HG02981 (cell line): ENCODE measurements around the gene CASP10.

Experiments
- ATAC-seq: cut with Tn5 transposase; IDR thresholded peaks from one replicate; pipeline ENCODE4 v1.9.1; 2021; ENCODE audit warnings: mild to moderate bottlenecking, moderate library complexity; ENCODE audit not compliant: unreplicated experiment

The CASP10 gene

DNA sequence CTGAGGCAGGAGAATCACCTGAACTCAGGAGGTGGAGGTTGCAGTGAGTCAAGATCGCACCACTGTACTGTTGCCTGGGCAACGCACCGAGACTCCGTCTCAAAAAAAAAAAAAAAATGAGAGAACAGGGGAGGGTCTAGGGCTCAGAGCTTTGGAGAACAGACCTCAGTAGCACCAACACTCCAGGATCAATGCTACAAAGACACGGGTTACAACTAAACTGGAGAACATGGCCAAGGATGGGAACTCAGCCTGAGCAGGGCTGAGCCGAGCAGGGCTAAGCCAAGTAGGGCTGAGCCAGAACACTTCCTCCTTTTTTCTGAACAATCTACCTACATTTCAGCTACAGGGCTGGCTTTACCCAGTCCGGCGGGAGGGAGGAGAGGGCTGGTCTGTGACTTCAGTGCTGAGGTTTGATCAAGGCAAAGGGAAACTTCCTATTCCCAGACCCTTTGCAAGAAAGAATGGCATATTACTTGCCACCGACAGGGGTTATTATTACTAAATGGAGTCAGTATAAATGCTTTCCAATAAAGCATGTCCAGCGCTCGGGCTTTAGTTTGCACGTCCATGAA lies 74.5 kb downstream of the CASP10 start:
- peak; percentile 38 for ATAC-seq

DNA sequence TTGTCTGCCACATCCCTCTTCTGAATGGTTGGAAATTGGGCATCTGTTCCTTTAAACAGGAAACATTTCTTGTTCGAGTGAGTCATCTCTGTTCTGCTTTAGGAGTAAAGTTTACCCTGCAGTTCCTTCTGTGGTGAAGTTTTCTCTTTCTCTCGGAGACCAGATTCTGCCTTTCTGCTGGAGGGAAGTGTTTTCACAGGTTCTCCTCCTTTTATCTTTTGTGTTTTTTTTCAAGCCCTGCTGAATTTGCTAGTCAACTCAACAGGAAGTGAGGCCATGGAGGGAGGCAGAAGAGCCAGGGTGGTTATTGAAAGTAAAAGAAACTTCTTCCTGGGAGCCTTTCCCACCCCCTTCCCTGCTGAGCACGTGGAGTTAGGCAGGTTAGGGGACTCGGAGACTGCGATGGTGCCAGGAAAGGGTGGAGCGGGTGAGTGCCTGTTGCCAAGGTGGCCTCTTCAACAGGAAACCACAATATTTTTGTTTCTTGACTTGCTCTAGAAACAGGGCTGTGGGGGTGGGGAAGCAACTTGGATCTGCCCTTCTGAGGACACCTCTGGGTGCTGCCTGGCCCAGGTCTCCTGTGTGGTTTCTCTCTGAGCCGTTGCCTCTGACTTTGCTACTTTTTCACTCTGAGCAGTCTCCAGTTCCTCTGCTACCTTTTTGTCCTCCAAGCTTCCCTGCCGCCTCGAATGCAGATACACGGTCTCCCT lies 75.2 kb downstream of the CASP10 start:
- ATAC-seq: peak; percentile 62

DNA sequence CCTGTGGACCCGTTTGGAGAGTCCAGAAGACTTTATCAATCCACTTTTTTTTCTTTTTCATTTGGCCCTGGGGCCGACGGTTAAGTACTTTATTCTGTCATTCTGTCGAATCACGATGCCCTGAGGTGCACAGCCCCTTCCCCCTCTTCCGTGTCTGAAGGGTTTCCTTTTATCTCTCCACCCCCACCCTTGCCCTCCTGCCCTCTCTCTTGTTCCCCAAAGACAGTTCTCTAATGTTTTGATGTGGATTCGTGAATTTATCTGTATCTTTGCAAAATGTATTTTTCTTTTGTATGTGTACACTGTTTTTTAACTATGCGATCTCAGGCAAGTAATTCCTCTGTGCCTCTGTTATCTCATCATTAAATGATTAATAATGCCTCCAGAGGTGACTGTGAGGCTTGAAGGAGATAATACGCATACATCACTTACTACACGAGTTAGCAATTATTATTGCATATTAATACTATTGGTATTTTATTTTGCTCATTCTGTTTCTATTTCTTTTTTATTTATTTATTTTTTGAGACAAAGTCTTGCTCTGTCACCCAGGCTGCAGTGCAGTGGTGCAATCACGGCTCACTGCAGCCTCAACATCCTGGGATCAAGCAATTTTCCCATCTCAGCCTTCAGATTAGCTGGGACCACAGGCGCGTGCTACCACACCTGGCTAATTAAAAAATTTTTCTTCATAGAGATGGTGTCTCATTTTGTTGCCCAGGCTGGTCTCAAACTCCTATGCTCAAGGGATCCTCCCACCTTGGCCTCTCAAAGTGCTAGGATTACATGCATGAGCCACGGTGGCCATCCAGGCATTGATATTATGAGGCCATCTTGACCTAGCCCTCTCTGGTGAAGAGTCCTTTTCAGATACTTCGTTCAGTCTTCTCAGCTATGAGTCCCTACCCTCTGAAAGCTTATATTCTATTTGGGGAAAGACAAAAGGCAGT lies 76.0 kb downstream of the CASP10 start:
- peak; percentile 4 for ATAC-seq

DNA sequence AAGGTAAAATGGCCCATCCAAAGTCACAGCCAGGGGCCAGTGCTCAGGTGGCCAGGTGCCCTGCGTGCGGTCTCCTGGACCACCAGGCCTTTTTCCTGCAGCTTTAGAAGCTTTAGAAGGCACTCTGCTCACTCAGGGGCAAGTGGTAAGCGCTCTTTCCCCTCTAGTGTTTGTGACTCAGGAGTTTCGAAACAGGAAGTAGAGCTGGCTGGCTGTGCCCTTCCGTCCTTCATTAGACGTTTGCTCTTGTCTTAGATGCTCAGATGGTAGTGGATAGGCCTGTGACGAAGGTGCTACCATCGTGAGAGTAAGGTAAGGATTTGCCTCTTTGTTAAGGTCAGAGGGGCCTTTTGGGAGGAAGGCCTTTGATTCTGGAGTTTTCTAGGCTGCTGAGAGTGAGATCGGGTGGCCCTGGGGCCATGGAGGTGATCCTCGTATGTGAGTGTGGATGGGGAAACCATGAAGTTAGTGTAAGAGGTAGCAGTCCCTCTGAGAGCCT lies 77.4 kb downstream of the CASP10 start, which contains the start of gene CASP8:
Gene CASP8, plus strand, starts transcription at position 235 of the 499 bp plus-strand sequence. CDS start 5,951 bp downstream, outside the sequence.
- ATAC-seq: peak; percentile 31

DNA sequence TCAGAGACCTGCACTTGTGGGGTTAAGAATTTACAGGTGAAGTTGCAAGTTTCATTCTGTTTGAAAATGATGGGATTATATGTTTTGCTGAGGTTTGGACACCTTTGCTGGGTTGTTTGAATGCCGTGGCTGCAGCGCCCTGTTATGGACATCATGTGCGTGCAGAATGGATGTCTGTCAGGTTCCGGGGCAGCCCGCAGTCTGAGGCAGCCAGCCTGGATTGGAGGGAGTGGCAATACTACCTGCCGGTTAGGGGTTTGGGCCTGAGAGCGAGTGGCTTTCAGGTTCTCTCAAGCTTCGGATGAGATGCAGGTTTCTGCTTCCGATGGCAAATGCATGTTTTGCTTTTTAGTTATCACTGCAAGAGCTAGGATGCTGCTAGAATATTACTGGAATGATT lies 78.5 kb downstream of the CASP10 start:
- no peak for ATAC-seq

DNA sequence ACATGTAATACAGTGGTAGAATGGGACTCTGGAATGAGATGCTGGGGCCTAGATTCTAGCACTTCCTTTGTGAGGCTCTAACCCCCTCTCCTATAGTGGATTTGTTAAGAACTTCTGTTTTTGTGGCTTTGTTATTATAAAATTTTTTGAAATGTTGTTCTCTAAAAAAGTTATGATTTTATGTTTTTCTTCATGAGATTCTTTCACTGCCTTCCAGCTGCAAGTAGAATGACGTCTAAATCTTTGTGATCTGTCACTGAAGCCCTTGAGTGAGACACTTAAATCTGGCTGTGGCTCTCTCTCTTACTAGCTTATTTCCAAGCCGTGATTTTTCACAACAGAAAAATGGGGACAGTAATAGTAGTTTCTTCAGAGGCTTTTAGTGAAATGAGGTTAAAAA lies 79.0 kb downstream of the CASP10 start:
- no peak for ATAC-seq

DNA sequence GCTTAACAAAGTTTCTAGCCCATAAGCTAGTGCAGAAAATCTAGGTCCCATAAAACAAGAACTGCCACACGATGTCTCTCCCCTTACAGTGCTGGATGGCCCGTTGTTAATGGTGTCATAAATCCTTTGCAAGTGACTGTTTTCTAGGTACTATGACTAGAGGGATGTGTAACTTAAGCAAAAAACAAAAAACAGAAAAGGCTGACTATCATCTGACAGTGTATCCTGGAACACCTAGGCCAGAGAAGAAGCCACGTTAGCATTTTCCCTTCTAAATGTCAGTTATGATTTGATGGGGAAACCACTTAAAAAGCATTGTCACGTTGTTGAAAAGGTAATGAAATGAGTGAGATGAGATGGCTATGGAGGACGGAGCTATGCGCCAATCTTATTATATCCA lies 79.8 kb downstream of the CASP10 start:
- no peak for ATAC-seq

DNA sequence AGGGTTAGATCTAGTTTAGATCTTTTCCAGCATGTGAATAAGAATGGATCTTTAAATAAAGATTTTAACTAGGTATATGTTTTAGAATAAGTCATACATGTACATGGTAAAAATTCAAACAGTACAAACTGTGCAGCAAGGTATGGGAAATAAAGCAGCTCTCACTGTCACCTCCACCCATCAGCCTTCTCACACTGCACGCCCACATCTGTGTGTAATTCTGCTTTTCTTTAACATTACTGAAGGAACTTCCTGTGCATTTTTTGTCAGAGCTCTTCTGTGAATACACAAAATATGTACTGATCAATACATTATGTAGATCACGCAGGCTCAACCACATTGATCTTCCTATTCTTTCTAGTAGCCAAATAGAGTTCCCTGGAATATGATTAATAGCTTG lies 80.8 kb downstream of the CASP10 start:
- no peak for ATAC-seq

DNA sequence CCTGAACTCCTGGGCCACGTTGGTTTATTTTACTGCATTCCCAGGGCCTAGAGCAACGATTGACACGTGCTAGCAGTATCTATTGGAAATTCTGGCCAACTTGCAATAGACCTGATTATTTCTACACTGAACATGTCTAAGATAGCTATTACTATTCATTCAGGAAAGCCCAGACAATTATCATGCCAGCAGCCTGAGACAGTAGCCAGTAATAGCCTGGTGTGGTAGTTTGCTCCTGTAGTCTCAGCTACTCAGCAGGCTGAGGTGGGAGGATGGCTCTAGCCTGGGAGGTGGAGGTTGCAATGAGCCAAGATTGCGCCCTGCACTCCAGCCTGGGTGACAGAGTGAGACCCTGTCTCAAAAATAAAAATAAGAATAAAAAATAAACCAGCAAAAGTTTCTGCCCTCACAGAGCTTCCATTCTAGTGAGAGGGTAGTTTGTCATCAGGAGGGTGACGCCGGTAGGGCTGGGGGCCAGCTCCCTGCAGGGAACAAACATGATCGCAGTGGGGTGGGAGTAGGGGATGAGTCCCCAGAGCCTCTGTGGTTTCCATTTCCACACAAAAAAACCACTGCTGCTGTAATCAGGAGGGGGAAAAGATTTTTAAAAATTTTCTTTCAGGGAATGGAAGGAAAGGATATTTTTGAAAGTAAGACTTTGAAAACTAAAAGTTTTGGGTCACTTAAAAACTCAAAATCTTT lies 81.7 kb downstream of the CASP10 start:
- ATAC-seq: no peak

DNA sequence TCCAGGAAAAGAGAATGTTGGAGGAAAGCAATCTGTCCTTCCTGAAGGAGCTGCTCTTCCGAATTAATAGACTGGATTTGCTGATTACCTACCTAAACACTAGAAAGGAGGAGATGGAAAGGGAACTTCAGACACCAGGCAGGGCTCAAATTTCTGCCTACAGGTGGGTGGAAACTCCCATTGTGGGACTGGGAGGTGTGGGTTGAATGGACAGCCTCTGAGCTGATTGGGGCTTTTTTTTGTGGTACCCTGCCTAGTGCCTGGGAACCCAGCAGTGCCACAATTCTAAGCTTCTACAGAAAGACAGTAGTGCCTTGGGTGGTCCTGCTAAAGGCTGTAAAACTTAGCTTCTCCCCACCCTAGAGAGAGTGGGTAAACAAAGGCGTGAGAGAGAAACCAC lies 83.7 kb downstream of the CASP10 start:
- ATAC-seq: no peak

DNA sequence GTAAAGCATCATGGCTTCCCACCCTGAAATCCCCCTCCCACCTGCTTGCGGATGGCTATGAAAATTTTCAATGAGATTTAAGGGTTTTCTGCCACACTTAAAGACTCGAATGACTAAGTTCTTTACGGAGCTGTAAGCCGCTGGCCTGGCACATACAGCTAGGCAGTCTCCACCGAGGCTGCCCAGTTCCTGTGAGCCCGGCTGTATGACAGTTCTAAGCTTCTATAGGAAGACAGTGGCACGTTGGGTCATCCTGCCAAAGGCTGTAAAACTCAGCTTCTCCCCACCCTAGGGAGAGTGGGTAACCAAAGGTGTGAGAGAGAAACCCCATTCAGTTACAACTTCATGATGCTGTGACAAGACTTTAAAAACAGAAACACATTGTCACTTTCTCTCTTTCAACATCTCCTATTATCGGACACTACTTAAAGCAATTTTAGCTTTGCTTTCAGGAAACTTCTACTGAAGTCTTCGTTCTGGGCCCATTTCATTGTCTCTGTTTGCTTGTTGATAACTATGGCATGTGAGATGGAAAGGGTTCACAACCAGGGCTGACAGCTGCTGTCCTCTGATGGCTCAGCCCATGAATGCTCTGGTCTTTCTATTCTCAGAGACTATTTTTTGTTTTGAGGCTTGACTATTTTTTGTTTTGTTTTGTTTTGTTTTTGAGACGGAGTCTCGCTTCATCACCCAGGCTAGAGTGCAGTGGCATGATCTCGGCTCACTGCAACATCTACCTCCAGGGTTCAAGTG lies 84.5 kb downstream of the CASP10 start:
- no peak for ATAC-seq

DNA sequence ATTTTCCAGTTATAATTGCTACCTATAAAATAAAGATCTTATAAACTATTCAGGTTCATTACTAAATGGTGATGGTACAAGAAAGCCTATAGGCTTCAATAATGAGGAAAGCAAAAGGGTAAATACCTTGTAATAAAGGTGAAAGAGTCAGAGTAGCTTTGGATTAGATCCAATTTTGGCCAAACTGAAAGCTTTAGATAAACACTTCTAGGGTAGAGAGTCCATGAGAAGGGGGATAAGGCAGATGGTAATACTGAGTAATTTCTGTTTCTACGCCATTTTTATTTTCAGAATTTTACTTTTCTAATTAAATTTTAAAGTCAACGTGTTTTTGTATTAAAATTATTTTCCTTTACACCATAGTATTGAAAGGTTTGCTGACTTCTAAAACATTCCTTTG lies 86.8 kb downstream of the CASP10 start:
- ATAC-seq: no peak

DNA sequence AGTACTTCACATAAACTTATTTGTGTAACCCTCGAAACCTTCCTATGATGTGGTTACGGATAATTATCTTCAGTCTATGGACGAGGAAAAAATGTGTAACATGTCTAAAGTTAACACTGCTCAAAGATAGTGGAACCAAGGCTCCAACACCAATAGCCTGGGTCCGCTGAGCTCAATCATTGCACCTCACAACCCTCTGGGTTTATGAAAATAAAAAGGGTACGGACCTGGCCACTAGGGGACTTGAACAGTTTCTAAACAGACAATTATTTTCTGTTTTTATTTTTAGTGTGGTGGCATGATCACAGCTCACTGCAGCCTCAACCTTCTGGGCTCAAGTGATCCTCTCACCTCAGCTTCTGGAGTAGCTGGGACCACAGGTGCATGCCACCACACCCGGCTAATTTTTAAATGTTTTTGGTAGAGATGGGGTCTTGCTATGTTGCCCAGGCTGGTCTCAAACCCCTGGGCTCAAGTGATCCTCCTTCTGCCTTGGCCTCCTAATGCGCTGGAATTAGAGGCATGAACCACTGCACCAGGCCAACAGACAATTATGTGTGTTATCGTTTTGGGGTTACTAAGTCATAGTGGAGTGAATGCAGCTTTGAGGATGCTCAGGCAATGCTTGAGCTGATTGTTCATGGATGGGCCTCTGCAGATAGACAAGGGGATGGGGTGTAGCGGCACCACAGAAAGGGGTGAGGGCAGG lies 87.5 kb downstream of the CASP10 start:
- no peak for ATAC-seq

DNA sequence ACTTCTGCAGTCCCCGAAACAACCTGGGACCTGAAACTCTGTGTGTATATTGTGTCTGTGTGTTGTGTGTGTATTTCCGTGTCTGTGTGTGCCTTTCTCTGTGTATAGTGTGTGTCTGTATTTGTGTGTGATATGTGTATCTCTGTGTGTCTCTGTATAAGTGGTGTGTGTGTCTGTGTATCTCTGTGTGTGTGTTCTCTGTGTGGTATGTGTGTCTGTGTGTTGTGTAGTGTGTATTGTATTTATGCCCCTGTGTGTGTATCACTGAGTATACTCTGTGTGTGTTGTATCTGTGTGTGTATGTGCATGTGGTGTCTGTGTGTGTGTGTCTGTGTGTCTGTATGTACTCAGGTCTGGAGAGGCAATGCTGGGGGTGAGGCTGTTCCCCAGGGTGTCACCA lies 89.0 kb downstream of the CASP10 start:
- ATAC-seq: no peak

DNA sequence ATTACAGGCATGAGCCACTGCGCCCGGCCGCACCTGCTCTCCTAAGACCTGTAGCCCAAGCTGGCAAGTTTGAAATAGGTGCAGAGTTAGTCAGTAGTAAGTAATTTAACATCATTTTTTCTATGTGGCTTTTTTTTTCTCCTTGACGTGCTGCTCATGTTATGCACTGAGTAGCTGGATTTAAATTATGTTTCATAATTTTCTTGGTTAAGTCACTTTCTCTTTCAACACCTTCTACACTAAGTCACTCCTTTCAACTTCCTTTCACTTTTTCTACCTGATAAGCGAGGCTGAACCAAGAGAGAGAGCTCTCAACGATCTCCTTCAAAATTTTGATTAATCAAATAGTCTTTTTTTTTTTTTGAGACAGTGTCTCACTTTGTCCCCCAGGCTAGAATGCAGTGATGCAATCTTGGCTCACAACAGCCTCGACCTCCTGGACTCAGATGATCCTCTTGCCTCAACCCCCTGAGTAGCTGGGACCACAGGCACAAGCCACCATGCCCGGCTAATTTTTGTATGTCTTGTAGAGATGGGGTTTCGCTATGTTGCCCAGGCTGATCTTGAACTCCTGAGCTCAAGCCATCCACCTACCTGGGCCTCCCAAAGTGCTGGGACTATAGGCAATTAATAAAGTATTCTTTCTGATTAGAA lies 90.5 kb downstream of the CASP10 start:
- no peak for ATAC-seq

DNA sequence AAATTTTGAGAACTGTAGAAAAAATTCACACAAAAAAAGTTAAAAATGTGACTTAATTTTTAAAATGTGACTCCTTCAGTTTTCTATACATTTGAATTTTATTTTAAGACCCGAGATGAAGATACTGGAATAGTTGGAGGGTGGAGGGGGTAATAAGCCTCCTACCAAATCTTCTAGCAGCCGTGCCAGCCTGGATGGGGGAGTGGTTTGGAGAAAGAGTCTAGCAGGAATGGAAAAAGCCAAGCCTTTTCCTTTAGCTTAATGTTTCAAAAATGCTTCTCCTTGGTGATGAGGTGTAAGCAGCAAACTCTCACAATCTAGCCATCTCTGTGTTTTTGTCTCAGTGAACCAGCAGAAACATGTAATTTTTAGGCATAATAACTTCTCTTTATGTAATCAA lies 92.1 kb downstream of the CASP10 start:
- ATAC-seq: no peak

DNA sequence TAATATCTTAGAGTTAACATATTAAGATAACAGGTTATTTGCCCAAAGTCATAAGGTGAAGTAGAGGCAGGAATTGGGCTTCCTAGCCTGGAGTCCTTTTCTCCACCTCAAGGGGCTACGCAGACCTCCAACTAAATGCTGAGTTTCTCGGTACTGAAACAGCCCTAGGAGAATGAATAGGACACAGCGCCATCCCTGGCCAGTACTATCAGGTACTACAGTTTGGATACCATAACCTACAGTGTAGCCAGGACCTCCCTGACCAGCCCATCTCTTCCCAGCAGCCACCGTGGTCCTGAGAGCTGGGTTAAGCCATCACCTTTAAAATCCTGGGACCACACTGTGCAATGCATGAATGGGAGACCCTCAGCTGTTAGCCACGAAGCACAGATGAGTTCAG lies 93.0 kb downstream of the CASP10 start:
- ATAC-seq: no peak

DNA sequence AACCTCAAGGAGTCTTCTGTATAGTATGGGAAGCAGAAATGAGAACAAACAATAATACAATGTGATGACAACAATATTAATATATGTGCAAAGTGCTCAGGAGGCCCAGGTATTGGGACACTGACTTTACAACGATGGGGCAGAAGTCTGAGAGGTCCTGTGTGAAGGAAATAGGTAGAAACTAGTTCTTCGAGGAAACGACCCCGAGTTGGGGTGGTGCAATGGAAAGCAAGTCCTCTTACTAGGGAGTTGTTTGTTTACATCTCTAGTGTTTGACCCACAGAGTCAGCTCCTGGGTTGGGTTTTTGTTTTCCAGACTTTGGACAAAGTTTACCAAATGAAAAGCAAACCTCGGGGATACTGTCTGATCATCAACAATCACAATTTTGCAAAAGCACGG lies 93.6 kb downstream of the CASP10 start:
- no peak for ATAC-seq
